ENCODE results near the gene FAM171A2.
"Not testable (repeated sequence)": the region's sequence is repeated elsewhere in the genome, so short reads cannot be mapped to it uniquely, and the experiment has no call there.

The FAM171A2 gene

DNA sequence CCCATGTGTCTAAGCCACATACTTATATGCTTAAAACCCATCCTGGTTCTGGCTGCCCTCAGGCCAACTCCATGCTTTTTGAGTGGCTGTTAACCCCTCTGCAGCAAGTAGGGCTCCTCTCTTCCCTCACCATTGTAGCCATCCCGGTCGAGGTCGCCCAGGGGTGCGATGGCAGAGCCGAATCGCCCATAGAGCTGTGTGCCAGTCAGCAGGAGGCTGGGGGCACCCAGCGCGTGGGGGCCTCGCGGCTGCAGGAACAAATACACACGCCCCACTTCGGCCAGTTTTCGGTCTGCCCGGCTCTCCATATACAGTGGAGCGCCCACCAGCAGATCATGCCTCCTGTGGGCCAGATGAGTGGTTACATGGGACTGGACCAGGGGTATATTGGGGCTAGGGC, 19.7 kb upstream of the FAM171A2 start:
- DNase-seq = no peak

DNA sequence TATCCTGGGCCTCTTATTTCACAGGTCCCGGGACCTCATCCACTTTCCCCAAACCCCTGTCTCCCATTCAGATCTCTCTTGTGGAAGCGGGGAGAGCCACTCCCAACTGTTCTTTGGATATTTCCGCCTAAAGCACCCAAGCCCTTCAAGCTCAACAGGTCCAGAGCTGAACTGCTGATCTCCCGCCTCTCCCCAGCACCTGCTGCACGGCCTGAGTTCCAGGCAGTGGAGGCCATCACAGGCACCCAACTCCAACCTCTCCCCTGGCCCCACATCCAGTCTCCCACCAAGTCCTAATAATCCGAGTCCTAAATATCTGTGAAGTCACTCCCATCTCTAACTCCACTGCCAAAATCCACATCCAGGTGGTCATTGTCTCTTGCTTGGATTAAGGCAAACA, 19.3 kb upstream of the FAM171A2 start:
- no peak for DNase-seq

DNA sequence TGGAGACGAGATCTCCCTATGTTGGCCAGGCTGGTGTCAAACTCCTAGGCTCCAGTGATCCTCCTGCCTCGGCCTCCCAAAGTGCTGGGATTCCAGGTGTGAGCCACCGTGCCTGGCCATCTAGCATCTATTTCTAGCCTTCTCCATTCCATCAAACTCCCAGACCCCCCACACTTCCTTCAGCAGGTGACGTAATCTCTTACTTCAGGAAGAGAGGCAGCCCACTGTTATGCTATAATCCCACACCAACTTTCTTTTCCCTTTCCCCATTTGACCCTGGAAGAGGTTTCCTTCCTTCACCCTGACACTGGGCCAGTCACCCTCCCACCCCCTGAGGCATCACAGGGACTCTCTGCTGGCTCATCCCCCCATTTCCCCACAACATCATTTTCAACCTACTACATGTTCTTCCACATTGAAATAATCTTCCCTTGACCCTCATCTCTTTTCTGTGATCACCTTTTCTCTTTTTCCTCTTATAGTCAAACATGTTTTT, 18.2 kb upstream of the FAM171A2 start:
- no peak for DNase-seq

DNA sequence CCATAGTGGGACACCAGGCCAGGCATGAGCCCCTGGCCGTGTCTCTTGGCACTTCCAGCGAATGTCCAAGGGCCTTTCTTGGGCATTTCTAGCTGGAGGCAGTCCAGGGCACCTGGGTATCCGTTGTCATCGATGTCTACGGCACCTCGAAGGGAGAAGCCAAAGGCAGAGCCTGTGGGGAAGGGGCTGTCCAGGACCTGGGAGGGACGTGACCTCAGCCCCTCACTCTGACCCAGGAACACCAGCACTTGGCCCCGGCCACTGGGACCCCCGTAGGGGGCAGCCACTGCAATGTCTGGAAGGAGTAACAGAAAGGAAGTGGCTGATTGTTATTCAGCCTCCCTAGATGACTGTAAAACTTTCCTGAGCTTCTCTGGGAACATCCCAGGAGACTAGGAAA, 17.1 kb upstream of the FAM171A2 start:
- no peak for DNase-seq

DNA sequence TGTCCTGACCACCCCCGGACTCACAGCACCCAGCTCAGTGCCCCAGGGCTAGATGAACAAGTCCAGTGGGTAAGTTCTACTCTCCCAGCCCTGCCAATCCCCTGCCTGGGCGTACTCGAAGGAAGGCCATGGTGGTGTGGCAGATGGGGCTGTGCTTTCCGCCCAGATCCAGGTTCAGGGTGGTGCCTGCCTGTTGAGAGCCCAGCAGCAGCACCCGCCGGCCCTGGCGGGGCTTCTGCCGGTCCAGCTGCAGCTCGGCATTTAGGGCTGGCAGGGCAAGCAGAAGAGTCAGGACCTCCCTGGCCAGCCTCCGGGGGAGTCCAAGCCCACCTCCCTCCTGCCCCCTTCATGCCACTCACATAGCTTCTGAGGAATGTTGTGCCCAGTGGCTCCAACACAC, 16.2 kb upstream of the FAM171A2 start:
- no peak for DNase-seq

DNA sequence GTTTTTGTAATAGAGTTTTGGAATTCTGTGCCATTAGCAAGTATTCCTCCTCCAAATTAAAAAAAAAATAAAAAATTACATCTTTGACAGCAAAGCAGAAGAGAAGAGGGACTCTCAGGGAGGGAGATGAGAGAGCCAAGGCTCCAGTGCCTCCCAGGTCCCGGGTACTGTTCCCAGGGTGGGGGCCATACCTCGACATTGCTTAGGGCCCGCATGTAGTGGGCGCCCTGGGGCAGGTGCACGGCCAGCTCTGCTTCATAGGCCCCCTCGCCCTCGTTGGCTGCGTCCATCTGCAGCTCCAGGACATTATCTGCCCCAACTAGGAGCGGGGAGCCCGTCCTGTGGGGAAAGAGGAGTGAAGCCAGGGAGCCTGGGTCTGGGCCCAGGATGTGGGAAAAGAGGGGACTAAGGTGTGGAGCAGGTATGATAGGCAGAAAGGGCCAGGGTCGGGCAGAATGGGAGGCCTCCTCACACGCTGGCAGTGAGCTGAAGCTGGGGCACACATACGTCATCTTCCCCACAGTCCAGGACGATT, 14.6 kb upstream of the FAM171A2 start:
- no peak for DNase-seq

DNA sequence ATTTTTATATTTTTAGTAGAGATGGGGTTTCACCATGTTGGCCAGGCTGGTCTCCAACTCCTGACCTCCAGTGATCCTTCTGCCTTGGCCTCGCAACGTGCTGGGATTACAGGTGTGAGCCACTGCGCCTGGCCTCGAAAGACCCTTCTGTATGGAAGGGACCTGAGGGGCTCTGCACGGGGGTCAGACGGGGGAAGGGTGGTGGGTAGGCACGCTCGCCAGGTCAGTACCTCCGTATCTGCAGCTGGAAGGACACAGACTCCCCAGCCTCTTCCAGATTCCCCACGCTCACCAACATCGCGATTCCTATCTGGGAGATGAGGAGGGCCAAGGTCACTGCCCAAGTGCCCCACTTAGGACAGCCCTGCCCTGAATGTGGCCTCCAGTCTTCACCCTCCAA, 13.1 kb upstream of the FAM171A2 start:
- no peak for DNase-seq

DNA sequence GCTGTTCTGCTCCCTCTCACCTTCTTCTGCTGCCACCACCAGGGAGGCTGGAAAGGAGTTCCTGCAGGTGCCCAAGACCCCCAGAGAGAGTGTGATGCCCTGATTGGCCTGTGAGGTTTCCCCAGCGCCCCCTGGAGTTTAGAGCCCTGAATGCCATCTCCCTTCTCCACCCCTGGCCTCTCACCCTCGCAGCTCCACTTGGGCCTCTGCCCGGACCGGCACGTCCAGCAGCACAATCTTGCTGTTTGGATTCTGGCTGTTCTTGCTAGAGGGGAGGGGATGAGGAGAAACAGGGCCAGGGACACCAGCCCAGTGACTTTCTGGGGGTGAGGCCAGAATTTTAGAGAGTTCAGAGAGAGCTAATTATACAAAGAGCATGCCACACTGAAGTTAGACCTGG, 12.5 kb upstream of the FAM171A2 start:
- no peak for DNase-seq

DNA sequence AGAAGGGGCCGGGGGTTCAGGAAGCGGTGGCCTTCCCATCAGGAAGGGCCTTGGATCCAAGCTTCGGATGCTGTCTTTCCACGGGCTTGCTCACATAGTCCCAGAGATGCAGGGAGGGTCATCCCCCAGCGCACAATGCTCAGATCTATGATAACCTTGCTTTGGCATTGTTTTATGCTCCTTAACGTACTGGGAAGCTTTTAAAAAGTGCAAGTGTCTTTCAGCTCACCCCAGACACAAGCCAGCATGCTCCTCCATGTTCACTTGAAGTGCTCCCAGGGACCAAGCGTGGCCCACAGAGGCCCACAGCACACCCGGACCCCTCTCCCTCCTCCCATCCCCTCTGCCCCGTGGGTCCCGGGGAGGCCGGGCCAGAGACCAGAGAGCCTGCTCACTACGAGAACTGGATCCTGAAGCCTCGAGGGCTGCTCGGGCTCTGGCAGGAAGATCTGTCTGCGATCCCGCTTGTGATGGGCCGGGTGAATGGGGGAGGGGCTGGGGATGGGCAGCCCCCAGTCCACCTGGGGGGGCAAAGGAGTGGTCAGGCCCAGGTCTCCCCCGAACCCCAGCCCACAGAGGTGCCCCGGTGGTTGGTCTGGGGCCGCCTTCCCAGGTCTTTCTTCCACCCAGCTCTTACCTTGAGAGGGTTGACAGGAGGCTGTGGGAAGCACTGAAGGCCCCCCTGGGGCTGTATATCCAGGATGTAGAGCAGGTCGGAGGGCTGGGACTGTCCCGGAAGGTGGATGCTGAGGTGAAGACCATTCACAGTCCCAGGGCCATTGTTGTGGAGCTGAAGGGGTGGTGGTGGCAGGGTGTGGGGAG, 11.8 kb upstream of the FAM171A2 start:
- DNase-seq = no peak

DNA sequence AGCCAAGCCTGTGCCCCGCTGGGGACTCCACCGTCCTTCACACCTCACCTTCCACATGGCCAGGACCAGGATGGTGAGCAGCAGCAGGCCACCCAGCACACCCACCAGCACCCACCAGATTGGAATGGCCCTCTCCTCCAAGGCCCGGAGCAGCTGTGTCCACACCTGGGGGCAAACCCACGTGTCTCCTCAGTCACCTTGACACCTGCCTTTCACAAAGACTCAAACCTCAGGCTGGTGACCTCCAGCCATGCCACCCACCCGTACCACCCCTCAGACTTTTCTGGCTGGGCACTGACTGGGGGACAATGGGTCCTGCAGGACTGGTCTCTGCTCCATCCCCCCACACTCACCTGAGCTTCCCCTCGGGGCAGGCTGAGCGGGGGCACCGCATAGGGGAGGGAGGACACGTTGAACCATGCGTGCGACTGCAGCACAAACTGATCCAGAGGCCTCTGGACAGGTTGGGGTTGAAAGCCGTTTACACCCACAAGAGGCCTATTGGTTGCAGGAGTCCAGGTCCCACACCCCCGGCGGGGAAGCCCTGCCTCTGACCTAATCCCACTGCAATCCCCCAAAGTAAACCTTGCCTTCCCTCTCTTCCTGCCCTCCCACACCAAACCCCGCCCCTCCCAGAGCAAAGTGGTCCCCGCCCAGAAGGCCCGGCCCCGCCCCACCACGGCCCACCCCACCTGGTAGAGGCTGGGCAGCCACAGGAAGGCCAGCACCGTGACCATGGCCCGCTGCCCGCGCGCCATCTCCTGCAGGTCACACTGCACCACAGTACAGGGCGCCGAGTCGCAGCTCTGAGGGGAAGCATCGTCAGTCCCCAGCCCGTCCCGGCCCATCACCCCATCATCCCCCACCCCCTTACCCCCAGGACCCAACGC, 10.9 kb upstream of the FAM171A2 start:
- no peak for DNase-seq

DNA sequence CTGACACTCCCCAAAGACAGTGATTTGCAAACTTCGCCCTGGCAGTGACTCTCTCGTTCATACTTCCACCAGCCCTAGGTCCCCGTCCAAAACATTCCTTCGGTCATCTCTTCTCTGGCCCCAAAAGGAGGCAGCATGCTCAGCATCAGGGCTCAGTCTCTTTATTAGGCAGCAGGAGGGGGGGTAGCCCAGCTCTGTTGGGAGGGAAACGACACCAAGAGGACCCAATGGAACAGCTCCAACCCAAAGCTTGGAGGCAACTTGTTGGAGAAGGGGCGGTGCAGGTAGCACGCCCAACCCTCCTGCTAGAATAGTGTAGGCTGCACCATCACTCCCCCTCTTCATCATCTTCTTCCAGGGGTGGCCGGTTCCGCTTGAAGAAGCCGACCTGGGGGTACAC, 8.4 kb upstream of the FAM171A2 start:
- DNase-seq = no peak

DNA sequence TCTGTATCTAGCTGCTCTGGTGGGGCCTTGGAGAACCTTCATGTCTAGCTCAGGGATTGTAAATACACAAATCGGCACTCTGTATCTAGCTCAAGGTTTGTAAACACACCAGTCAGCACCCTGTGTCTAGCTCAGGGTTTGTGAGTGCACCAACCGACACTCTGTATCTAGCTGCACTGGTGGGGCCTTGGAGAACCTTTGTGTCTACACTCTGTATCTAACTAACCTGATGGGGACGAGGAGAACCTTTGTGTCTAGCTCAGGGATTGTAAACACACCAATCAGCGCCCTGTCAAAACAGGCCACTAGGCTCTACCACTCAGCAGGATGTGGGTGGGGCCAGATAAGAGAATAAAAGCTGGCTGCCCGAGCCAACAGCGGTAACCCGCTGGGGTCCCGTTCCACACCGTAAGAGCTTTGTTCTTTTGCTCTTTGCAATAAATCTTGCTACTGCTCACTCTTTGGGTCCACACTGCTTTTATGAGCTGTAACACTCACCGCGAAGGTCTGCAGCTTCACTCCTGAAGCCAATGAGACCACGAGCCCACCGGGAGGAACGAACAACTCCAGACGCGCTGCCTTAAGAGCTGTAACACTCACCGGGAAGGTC, 5.9 kb upstream of the FAM171A2 start:
- not testable (repeated sequence) for DNase-seq

DNA sequence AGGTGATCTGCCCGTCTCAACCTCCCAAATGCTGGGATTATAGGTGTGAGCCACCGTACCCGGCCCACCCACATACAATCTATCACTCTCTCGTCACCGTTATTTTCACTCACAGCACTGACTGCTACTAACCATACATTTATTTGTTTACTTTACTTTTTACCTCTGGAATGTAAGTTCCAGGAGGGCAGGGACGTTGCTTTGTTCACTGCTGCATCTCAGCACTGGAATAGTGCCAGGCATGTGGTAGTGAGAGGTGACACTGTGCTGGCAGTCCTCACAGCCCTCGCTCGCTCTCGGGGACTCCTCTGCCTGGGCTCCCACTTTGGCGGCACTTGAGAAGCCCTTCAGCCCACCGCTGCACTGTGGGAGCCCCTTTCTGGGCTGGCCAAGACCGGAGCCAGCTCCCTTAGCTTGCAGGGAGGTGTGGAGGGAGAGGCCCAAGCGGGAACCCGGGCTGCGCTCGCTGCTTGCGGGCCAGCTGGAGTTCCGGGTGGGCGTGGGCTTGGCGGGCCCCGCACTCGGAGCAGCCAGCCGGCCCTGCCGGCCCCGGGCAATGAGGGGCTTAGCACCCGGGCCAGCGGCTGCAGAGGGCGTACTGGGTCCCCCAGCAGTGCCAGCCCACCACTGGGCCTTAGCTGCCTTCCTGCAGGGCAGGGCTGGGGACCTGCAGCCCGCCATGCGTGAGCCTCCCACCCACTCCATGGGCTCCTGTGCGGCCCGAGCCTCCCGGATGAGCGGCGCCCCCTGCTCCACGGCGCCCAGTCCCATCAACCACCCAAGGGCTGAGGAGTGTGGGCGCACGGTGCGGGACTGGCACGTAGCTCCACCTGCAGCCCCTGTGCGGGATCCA, 5.0 kb upstream of the FAM171A2 start:
- DNase-seq = not testable (repeated sequence)

DNA sequence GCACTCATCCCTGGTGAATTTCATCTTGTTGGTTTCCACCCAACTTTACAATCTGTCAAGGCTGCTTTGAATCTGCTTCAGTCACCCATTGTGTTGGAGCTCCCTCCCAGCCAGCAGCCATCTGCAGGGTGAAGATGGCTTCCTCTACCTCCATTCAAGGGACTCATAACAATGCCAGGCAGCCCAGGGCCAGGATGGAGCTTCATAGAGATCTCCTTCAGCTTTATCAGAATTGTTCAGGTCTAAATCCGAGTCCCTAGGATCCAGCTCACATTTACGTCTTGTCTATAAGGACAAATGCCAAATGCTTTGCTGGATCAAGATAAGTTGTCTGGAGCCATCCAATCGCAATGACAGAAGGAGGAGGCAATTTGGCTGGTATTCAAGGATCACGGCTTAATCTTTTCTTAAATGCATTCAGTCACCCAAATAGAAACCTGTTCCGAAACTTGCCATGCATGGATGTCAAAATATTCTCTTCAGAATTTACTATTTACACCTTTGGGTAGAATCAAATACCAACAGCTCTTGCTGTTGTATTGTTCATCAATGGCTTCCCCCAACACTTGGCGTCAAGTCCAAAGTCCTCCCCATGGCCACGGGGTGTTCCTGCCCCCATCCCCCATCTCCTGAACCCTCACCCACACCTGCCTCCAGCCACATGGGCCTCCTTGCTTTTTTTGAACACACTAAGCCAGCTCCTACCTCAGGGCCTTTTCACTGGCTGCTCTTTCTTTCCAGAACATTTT, 3.8 kb upstream of the FAM171A2 start:
- no peak for DNase-seq

DNA sequence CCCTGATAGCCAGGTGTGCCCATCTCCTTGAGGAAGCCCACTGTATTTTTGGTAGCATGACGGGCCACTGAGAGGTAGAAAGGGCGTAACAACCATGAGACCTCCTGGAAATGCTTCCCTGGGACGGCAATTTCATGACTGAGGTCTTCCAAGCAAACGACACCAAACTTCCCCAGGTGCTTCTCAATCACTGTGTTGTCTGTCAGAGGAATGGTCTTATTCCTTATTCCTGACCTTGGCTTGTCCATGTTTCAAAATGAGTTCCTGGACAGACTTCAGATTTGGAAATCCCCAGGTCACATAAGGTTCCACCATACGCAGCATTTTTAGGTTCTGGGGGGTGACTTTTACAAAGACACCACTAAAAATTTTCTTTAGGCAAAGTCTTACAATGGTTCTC, 1.4 kb upstream of the FAM171A2 start:
- DNase-seq = not testable (repeated sequence)

DNA sequence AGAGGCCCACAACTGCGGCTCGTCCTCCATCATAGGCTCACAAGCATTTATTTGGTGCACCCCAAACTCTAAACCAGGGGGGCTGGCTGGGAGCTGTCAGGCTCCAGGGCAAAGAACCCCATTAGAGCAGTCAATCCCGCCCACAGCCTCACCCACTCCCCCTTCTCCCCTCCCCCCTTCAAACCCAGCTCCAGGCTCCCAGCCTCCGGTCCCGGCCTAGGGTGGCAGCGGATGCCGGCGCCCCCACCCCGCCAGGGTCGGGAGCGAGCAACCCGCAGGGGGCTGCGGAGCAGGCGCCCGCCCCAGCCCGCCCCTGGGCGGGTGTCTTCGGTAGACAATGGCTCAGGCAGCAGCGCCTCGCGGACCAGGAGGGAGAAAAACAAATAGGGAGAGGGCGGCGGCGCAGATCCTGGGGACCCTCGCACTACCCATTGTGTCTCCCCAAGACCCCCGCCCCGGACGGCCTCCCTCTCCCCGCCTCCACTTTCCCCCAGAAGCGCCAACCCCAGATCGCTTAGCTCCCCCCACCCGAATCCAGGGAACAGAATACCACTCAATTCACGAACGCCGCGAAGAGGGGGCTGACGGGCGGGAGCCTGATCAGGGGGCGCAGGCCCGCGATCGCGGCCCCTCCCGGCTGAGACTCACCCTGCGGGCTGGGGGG, 572 bp downstream of the FAM171A2 start:
- DNase-seq = no peak

DNA sequence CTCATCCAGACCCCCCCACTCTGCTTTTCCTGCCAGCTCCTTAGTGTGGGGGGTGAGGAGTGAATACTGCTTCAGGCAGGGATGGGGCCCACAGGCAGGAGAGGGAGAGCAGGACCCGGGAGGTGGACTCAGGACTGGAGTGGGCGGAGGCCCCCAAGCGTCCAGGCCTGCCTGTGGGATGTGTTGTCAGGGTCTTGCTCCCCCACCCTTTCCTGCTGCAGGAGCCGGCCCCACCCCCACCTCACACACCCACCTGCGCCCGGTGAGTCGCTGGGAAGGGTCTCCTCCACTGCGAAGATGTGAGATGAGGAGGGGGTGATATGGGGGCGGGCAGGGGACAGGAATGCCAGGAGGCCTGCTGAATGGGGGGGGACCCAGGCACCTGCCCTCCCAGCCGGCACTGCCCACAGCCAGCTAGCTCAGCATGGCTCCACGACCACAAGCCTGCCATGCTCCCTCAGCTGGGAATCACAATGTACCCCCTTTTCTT, 1.1 kb downstream of the FAM171A2 start:
- no peak for DNase-seq

DNA sequence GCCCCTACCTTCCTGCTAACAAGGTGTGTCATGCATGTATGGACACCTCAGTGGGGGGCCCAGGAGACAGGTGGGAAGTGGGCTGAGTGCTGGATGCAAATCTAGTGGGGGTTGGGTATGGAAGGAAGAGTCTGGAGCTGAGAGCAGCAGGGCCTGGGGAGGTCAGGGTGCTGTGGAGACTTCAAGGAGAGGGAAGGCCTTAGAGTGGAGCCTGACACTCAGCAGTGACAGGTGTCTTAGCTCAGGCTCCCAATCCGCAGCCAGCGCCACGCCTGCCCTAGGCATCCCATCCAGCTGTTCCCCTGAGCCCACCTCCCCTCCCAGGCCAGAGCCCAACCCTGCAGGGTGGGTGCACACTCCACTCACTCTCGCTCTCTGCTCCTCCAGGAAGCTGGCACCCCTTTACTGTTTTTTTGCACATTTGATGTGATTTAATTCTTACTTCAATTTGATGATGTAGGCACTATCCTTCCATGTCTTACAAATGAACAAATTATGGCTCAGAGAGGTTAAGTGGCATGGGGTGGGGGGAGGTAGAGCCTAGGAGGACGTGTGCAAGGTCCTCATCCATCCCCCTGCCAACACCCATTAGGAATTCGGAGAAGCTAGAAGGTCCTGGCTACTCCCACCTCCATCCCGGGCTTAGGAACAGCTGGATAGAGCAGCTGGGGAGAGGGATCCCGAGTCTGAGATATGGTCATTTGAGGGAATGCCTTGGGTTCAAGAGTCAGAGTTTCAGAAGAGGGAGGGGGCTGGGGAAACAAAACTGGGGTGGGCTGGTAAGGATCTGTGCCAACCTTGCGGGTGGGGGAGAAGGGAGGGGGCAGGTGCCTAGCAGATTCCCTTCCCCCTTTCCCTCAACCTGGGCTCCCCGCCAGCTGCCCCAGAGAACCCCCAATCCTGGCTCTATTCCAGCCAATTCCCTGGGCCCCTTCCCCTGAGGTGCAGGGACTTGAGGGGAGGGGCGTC, 2.1 kb downstream of the FAM171A2 start:
- no peak for DNase-seq

DNA sequence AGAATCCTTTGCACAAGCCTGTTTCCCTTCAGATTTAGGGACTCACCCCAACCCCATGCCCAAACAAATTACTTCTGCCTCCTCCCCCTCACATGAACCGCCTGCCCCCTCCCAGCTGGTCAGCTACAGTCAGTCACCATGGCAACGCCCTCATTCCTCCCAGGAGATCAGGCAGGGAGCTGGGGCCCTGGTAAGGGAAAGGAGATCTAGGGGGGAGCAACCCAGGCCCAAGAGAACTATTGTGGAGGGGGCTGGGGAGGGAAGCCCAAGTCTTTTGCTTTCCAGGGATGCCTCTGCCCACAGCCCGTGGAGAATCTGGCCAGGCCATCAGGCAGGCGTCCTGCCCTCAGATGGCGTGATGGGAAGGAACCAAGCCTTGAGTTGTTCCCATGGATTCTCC, 2.8 kb downstream of the FAM171A2 start:
- DNase-seq = peak; percentile 37

DNA sequence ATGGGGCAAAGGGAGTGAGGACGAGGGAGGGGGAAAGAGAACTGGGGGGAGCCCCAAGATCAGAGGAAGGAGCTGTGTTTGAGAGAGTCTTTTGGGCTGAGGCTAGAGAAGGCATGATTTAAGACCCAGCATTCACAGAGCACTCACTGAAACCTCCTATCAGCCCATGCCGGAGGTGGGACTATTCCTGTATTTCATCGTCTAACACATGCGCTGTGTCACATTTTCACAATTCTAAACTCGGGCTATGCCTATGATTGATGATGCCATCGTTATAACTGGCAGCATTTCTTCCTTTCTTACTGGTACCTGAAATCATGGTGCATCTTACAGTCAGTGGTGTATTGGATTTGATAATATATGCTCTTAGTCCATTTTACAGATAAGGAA, 3.5 kb downstream of the FAM171A2 start:
- no peak for DNase-seq
